H9 (cell line): ENCODE results near the gene LIX1L. TPM values are rescaled to one million over a fixed set of nuclear protein-coding genes. Genes with fewer than 3 reads are reported as not detected.

Source experiments
- DNase-seq: peaks from one replicate; pipeline ENCODE4 v3.0.0-alpha.2; 2017
- H2AFZ ChIP-seq: one replicate; pipeline ENCODE4 v1.6.1; 2013; ENCODE audit warnings: mild to moderate bottlenecking, low read length, control low read depth, moderate library complexity
- H2AK5ac ChIP-seq: 2 replicates; pipeline ENCODE4 v1.6.1; 2013; ENCODE audit warnings: low read length, control low read depth, mixed read lengths; ENCODE audit not compliant: insufficient read length
- H2BK120ac ChIP-seq: one replicate; pipeline ENCODE4 v1.6.1; 2013; ENCODE audit warnings: low read depth, mild to moderate bottlenecking, low read length, control low read depth, inconsistent platforms; ENCODE audit not compliant: poor library complexity, severe bottlenecking
- H2BK12ac ChIP-seq: 2 replicates; pipeline ENCODE4 v1.6.1; 2013; ENCODE audit warnings: low read length, control low read depth, mixed read lengths, low read depth; ENCODE audit not compliant: insufficient read length
- H2BK15ac ChIP-seq: 2 replicates; pipeline ENCODE4 v1.6.1; 2013; ENCODE audit warnings: low read depth, low read length, control low read depth
- H2BK20ac ChIP-seq: one replicate; pipeline ENCODE4 v1.6.1; 2013; ENCODE audit warnings: low read depth, mild to moderate bottlenecking, low read length, control low read depth, inconsistent platforms; ENCODE audit not compliant: poor library complexity, severe bottlenecking
- H2BK5ac ChIP-seq: 2 replicates; pipeline ENCODE4 v1.6.1; 2013; ENCODE audit warnings: low read length, control low read depth, mixed read lengths; ENCODE audit not compliant: insufficient read length
- H3K14ac ChIP-seq: 2 replicates; pipeline ENCODE4 v1.6.1; 2013; ENCODE audit warnings: low read length, control low read depth; ENCODE audit not compliant: insufficient read depth
- H3K18ac ChIP-seq: 2 replicates; pipeline ENCODE4 v1.6.1; 2013; ENCODE audit warnings: low read depth, mild to moderate bottlenecking, mixed read lengths, low read length, control low read depth; ENCODE audit not compliant: insufficient read length
- H3K23ac ChIP-seq: 2 replicates; pipeline ENCODE4 v1.6.1; 2013; ENCODE audit warnings: low read length, control low read depth, mixed read lengths, low read depth; ENCODE audit not compliant: insufficient read length
- H3K23me2 ChIP-seq: 2 replicates; pipeline ENCODE4 v1.6.1; 2013; ENCODE audit warnings: low read depth, mild to moderate bottlenecking, mixed read lengths, low read length, control low read depth; ENCODE audit not compliant: insufficient read length, poor library complexity, severe bottlenecking
- H3K27ac ChIP-seq: 2 replicates; pipeline ENCODE4 v1.5.1; 2013; ENCODE audit warnings: low read length, control low read depth, mixed read lengths, low read depth; ENCODE audit not compliant: insufficient read length
- H3K27me3 ChIP-seq: 2 replicates; pipeline ENCODE4 v1.6.1; 2013; ENCODE audit warnings: low read length, control low read depth, inconsistent platforms; ENCODE audit not compliant: insufficient read depth
- H3K4ac ChIP-seq: 2 replicates; pipeline ENCODE4 v1.6.1; 2013; ENCODE audit warnings: low read depth, mild to moderate bottlenecking, control low read depth, inconsistent platforms, low read length, moderate library complexity
- H3K4me1 ChIP-seq: 2 replicates; pipeline ENCODE4 v1.6.1; 2013; ENCODE audit warnings: low read length, control low read depth, inconsistent platforms; ENCODE audit not compliant: insufficient read depth
- H3K4me2 ChIP-seq: 2 replicates; pipeline ENCODE4 v1.6.1; 2013; ENCODE audit warnings: low read length, control low read depth, mixed read lengths; ENCODE audit not compliant: insufficient read length, insufficient read depth
- H3K56ac ChIP-seq: 2 replicates; pipeline ENCODE4 v1.6.1; 2013; ENCODE audit warnings: low read depth, mild to moderate bottlenecking, mixed read lengths, low read length, control low read depth; ENCODE audit not compliant: insufficient read length
- H3K79me1 ChIP-seq: 2 replicates; pipeline ENCODE4 v1.6.1; 2013; ENCODE audit warnings: low read depth, mild to moderate bottlenecking, moderate library complexity, low read length, control low read depth, inconsistent platforms; ENCODE audit not compliant: insufficient read depth, poor library complexity, severe bottlenecking
- H3K79me2 ChIP-seq: 2 replicates; pipeline ENCODE4 v1.6.1; 2013; ENCODE audit warnings: low read length, control low read depth, inconsistent platforms; ENCODE audit not compliant: insufficient read depth
- H3K9ac ChIP-seq: 2 replicates; pipeline ENCODE4 v1.6.1; 2013; ENCODE audit warnings: low read length, control low read depth, mixed read lengths; ENCODE audit not compliant: insufficient read length; ENCODE audit errors: extremely low read depth
- H3K9me3 ChIP-seq: one replicate; pipeline ENCODE4 v1.6.1; 2013; ENCODE audit warnings: low read depth, low read length, inconsistent platforms; ENCODE audit not compliant: control insufficient read depth
- H3T11ph ChIP-seq: one replicate; pipeline ENCODE4 v1.6.1; 2013; ENCODE audit warnings: mild to moderate bottlenecking, low read length, control low read depth, inconsistent platforms
- H4K20me1 ChIP-seq: one replicate; pipeline ENCODE4 v1.6.1; 2013; ENCODE audit not compliant: control insufficient read depth, insufficient read length, insufficient read depth
- H4K5ac ChIP-seq: 2 replicates; pipeline ENCODE4 v1.6.1; 2013; ENCODE audit warnings: low read depth, mild to moderate bottlenecking, mixed read lengths, low read length, control low read depth; ENCODE audit not compliant: insufficient read length
- H4K8ac ChIP-seq: replicated peaks from 2 replicates; pipeline ENCODE4 v1.6.1; 2013; ENCODE audit warnings: low read length, control low read depth, mixed read lengths, low read depth; ENCODE audit not compliant: insufficient read length
- H4K91ac ChIP-seq: 2 replicates; pipeline ENCODE4 v1.6.1; 2013; ENCODE audit warnings: low read depth, mild to moderate bottlenecking, moderate library complexity, mixed read lengths, low read length, control low read depth; ENCODE audit not compliant: insufficient read length
- H3K27ac Mint-ChIP-seq, 3 experiments: 2 replicates in 2 of 3; 3 replicates in 1 of 3; pipeline ENCODE4 v1.8.0; 2020 to 2021; ENCODE audit warnings: mixed read lengths in 3 of 3, mild to moderate bottlenecking in 1 of 3, moderate library complexity in 1 of 3
- H3K27me3 Mint-ChIP-seq: 2 replicates; pipeline ENCODE4 v1.8.0; 2021; ENCODE audit warnings: low read depth, mild to moderate bottlenecking, moderate library complexity, mixed read lengths
- H3K36me3 Mint-ChIP-seq, 3 experiments: 2 replicates in 2 of 3; 3 replicates in 1 of 3; pipeline ENCODE4 v1.8.0; 2020 to 2021; ENCODE audit warnings: low read depth in 3 of 3, mixed read lengths in 3 of 3; ENCODE audit not compliant: insufficient read depth in 1 of 3
- H3K4me1 Mint-ChIP-seq, 2 experiments: 2 replicates each; pipeline ENCODE4 v1.8.0; 2020; ENCODE audit warnings: mixed read lengths in 2 of 2
- H3K4me3 Mint-ChIP-seq, 2 experiments: 2 replicates in 1 of 2; 3 replicates in 1 of 2; pipeline ENCODE4 v1.8.0; 2020 to 2021; ENCODE audit warnings: mild to moderate bottlenecking in 2 of 2, mixed read lengths in 2 of 2, moderate library complexity in 1 of 2
- H3K9me3 Mint-ChIP-seq, 2 experiments: 2 replicates in 1 of 2; 3 replicates in 1 of 2; pipeline ENCODE4 v1.8.0; 2020; ENCODE audit warnings: mild to moderate bottlenecking in 2 of 2, mixed read lengths in 2 of 2, moderate library complexity in 1 of 2
- WGBS: extraction: QIAGEN DNeasy Blood & Tissue Kit; methylation state at CpG from one replicate; pipeline ENCODE4 v1.1.7; 2013; ENCODE audit warnings: missing lambda C conversion rate, low lambda C conversion rate, mixed read lengths; ENCODE audit not compliant: insufficient read length; ENCODE audit errors: extremely low coverage; 5-methylcytosine and 5-hydroxymethylcytosine counted together
- total RNA-seq: library from RNA; stranded (reverse); gene quantifications from 2 replicates; pipeline ENCODE4 v1.2.1, GENCODE V29; 2021
- TF ChIP-seq, protein P1 (sequence below): fragments of 200-600 bp; sonication (generic); conservative IDR thresholded peaks from 3 replicates; pipeline ENCODE4 v1.8.0; 2021; ENCODE audit warnings: antibody characterized with exemption, mild to moderate bottlenecking

Gene LIX1L
- total RNA-seq, 1 experiment from 2014 or later = 5.9 TPM

DNA sequence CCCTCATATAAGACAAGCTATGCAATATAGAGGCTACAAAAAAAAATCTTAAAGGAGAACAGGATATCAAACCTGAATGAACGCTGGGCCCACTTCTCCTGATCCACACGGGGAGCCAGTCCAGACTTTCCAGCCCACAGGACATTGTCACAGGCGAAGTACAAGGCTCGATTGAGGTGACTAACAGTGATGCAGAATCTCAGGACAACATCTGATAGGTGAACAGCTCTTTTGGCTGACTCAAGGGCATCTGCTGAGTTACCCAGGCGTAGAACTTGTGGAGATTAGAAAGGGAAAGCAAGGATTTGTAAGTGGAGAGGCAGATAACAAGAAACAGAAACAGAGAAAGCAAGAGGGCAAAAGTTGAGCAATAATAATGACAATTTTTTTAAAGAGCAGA is 41.1 kb downstream of the LIX1L start:
- TF ChIP-seq, protein P1, sequence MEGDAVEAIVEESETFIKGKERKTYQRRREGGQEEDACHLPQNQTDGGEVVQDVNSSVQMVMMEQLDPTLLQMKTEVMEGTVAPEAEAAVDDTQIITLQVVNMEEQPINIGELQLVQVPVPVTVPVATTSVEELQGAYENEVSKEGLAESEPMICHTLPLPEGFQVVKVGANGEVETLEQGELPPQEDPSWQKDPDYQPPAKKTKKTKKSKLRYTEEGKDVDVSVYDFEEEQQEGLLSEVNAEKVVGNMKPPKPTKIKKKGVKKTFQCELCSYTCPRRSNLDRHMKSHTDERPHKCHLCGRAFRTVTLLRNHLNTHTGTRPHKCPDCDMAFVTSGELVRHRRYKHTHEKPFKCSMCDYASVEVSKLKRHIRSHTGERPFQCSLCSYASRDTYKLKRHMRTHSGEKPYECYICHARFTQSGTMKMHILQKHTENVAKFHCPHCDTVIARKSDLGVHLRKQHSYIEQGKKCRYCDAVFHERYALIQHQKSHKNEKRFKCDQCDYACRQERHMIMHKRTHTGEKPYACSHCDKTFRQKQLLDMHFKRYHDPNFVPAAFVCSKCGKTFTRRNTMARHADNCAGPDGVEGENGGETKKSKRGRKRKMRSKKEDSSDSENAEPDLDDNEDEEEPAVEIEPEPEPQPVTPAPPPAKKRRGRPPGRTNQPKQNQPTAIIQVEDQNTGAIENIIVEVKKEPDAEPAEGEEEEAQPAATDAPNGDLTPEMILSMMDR = no peak
- Histone ChIP-seq H3T11ph (no peak overlapping the region), H3K79me1 (no peaks in the 10 kb centered on the region), H3K4me2 (no peak overlapping the region), H3K23ac (no peak overlapping the region), H2BK20ac (no peak overlapping the region), H3K14ac (no peak overlapping the region), H3K18ac (no peak overlapping the region), H2AFZ (no peak overlapping the region), H2AK5ac (no peak overlapping the region), H3K9ac (no peak overlapping the region), H3K27me3 (no peaks in the 10 kb centered on the region), H4K5ac (no peak overlapping the region), H3K23me2 (peaks cover 10% of the 10 kb centered on the region), H3K56ac (no peak overlapping the region), H2BK120ac (no peak overlapping the region), H3K27ac (no peak overlapping the region), H3K4ac (no peak overlapping the region), H2BK5ac (no peak overlapping the region), H4K20me1 (no peaks in the 10 kb centered on the region), H3K79me2 (no peaks in the 10 kb centered on the region), H3K9me3 (no peaks in the 10 kb centered on the region), H3K4me1 (no peaks in the 10 kb centered on the region), H4K8ac (no peak overlapping the region), H2BK12ac (no peak overlapping the region), H4K91ac (no peak overlapping the region), H2BK15ac (no peak overlapping the region)
- no peak overlapping the region for H3K27ac Mint-ChIP-seq
- peak overlapping the region; percentile 25 to 63; a peak in 3 of 5 replicates for H3K4me3 Mint-ChIP-seq
- H3K27me3 Mint-ChIP-seq = no peaks in the 10 kb centered on the region
- H3K4me1 Mint-ChIP-seq = peaks cover 16 to 17% of the 10 kb centered on the region in 2 experiments
- no peak for DNase-seq
- H3K36me3 Mint-ChIP-seq = peaks cover 0 to 8% (median 5%) of the 10 kb centered on the region in 3 experiments; a peak in 5 of 7 replicates
- no CpG with 5 or more reads among the region's 5 CpGs for WGBS
- no peaks in the 10 kb centered on the region for H3K9me3 Mint-ChIP-seq
